ENCODE data around the gene BBX.

BBX gene

DNA sequence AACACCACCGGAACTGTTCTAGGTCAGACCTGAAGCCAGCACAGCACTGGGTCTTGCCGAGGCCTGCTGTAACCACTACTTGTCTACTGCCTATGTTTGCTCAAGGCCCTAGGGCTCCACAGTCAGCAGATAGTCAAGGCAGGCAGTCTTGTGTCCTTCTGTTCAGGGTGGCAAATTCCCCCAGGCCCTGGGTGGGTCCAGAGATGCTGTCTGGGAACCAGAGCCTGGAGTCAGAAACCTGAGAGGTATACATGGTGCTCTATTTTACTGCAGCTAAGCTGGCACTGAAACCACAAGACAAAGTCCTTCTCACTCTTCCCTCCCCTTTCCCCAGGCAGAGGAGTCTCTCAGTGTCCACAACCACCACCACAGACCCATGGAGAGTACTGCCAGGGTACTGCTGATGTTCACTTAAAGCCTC, 89.9 kb downstream of the BBX start:
- no peak for TF ChIP-seq CREB1 (IDR thresholded peaks at IDR 0.05; ENCODE audit: low read depth)
- no peak for TF ChIP-seq FOXM1 (IDR thresholded peaks at IDR 0.05; ENCODE audit: borderline replicate concordance, low read depth)
- TF ChIP-seq NFIC (IDR thresholded peaks at IDR 0.05), result no peak
- TF ChIP-seq, protein P1, sequence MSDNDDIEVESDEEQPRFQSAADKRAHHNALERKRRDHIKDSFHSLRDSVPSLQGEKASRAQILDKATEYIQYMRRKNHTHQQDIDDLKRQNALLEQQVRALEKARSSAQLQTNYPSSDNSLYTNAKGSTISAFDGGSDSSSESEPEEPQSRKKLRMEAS (IDR thresholded peaks at IDR 0.05), result no peak
- no peak for TF ChIP-seq CEBPB (IDR thresholded peaks at IDR 0.05)
- TF ChIP-seq TAF1 (IDR thresholded peaks at IDR 0.05; ENCODE audit: low read depth), result no peak
- TF ChIP-seq TCF12 (IDR thresholded peaks at IDR 0.05; ENCODE audit: low read depth), result no peak
- no peak for TF ChIP-seq EGR1 (IDR thresholded peaks at IDR 0.05)
- no peak for TF ChIP-seq YY1 (IDR thresholded peaks at IDR 0.05; ENCODE audit: low read depth)
- no peak for TF ChIP-seq ZBTB7A (IDR thresholded peaks at IDR 0.05; ENCODE audit: low read depth)
- TF ChIP-seq TEAD4 (IDR thresholded peaks at IDR 0.05), result no peak
- TF ChIP-seq EP300 (IDR thresholded peaks at IDR 0.05; ENCODE audit: borderline replicate concordance), result no peak

DNA sequence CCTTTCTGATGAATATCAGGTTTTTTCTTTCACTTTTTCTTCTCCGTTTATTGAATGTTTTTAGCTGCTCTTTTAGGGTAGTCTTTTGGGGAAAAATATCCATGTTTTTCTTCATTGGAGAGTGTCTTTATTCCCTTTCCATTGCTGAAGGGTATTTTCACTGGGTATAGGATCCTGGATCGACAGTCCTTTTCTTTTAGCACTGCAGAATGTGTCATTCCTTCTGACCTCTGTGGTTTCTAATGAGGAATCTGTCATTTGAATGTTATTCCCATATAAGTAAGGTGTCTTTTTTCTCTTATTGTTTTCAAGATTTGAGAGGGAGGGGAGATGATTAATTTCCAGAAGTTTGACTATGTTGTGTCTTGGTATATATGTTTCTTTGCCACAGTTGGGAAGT, 96.8 kb downstream of the BBX start:
- TF ChIP-seq RAD21 (IDR thresholded peaks at IDR 0.05; ENCODE audit: low read depth), result no peak
- no peak for TF ChIP-seq FOXM1 (IDR thresholded peaks at IDR 0.05; ENCODE audit: borderline replicate concordance, low read depth)
- TF ChIP-seq, protein P2, sequence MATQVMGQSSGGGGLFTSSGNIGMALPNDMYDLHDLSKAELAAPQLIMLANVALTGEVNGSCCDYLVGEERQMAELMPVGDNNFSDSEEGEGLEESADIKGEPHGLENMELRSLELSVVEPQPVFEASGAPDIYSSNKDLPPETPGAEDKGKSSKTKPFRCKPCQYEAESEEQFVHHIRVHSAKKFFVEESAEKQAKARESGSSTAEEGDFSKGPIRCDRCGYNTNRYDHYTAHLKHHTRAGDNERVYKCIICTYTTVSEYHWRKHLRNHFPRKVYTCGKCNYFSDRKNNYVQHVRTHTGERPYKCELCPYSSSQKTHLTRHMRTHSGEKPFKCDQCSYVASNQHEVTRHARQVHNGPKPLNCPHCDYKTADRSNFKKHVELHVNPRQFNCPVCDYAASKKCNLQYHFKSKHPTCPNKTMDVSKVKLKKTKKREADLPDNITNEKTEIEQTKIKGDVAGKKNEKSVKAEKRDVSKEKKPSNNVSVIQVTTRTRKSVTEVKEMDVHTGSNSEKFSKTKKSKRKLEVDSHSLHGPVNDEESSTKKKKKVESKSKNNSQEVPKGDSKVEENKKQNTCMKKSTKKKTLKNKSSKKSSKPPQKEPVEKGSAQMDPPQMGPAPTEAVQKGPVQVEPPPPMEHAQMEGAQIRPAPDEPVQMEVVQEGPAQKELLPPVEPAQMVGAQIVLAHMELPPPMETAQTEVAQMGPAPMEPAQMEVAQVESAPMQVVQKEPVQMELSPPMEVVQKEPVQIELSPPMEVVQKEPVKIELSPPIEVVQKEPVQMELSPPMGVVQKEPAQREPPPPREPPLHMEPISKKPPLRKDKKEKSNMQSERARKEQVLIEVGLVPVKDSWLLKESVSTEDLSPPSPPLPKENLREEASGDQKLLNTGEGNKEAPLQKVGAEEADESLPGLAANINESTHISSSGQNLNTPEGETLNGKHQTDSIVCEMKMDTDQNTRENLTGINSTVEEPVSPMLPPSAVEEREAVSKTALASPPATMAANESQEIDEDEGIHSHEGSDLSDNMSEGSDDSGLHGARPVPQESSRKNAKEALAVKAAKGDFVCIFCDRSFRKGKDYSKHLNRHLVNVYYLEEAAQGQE (IDR thresholded peaks at IDR 0.05; ENCODE audit: low read depth), result no peak

DNA sequence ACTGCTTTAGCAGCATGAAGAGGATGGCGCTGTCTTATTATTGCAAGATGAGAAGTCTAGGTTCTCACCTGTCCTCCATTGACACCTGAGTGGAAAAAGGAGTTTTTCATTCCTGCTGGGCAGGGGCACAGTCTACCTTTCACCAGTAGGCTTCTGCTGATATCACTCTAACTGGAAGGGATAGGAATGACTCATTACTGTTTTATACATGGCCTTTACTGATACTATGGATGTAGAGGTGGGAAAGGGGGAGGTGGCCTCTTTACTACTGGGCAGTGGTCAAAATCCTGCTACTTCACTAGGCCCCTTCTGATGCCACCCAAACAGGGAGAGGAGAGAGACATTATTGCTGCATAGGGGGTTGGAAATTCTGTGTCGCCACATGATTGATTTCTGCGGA, 97.8 kb downstream of the BBX start:
- no peak for TF ChIP-seq FOXM1 (IDR thresholded peaks at IDR 0.05; ENCODE audit: borderline replicate concordance, low read depth)
- no peak for TF ChIP-seq CEBPB (IDR thresholded peaks at IDR 0.05)
- TF ChIP-seq RAD21 (IDR thresholded peaks at IDR 0.05; ENCODE audit: low read depth), result no peak
- TF ChIP-seq, protein P1 (IDR thresholded peaks at IDR 0.05), result no peak
- TF ChIP-seq EP300 (IDR thresholded peaks at IDR 0.05; ENCODE audit: borderline replicate concordance), result no peak
- TF ChIP-seq, protein P2 (IDR thresholded peaks at IDR 0.05; ENCODE audit: low read depth), result no peak
- no peak for TF ChIP-seq TAF1 (IDR thresholded peaks at IDR 0.05; ENCODE audit: low read depth)
- no peak for TF ChIP-seq YY1 (IDR thresholded peaks at IDR 0.05; ENCODE audit: low read depth)
- TF ChIP-seq TCF12 (IDR thresholded peaks at IDR 0.05; ENCODE audit: low read depth), result no peak
- TF ChIP-seq NFIC (IDR thresholded peaks at IDR 0.05), result no peak
- no peak for TF ChIP-seq ZBTB7A (IDR thresholded peaks at IDR 0.05; ENCODE audit: low read depth)
- TF ChIP-seq EGR1 (IDR thresholded peaks at IDR 0.05), result no peak
- TF ChIP-seq TEAD4 (IDR thresholded peaks at IDR 0.05), result no peak
- TF ChIP-seq, protein P3, sequence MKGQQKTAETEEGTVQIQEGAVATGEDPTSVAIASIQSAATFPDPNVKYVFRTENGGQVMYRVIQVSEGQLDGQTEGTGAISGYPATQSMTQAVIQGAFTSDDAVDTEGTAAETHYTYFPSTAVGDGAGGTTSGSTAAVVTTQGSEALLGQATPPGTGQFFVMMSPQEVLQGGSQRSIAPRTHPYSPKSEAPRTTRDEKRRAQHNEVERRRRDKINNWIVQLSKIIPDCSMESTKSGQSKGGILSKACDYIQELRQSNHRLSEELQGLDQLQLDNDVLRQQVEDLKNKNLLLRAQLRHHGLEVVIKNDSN (IDR thresholded peaks at IDR 0.05), result no peak

DNA sequence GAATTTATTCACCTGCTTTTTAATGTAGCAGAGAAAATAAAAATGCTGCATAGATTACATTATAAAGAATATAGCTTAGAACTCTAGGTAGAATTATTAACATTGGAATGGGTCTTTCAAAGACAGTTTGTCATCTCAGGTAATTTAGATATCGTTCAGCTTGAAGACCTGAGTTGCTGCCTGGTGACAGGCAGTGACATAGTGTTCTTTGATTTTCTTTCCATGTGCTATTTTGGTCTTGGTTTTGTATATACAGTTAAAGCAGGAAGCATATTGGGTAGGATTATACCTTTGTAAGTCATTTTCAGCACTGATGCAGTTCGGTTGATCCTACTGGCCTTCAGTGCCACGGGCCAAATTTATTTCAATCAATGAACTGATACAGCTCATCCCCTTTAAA, 98.7 kb downstream of the BBX start:
- no peak for TF ChIP-seq RAD21 (IDR thresholded peaks at IDR 0.05; ENCODE audit: low read depth)
- TF ChIP-seq, protein P3 (IDR thresholded peaks at IDR 0.05), result no peak
- TF ChIP-seq, protein P2 (IDR thresholded peaks at IDR 0.05; ENCODE audit: low read depth), result no peak
- no peak for TF ChIP-seq FOXM1 (IDR thresholded peaks at IDR 0.05; ENCODE audit: borderline replicate concordance, low read depth)
- no peak for TF ChIP-seq EGR1 (IDR thresholded peaks at IDR 0.05)
- TF ChIP-seq CEBPB (IDR thresholded peaks at IDR 0.05), result no peak
- TF ChIP-seq ZBTB7A (IDR thresholded peaks at IDR 0.05; ENCODE audit: low read depth), result no peak
- no peak for TF ChIP-seq TEAD4 (IDR thresholded peaks at IDR 0.05)
- TF ChIP-seq, protein P1 (IDR thresholded peaks at IDR 0.05), result no peak
- no peak for TF ChIP-seq CREB1 (IDR thresholded peaks at IDR 0.05; ENCODE audit: low read depth)
- no peak for TF ChIP-seq TCF12 (IDR thresholded peaks at IDR 0.05; ENCODE audit: low read depth)
- TF ChIP-seq NFIC (IDR thresholded peaks at IDR 0.05), result no peak
